HT-29 (cell line): ENCODE measurements around the gene OR52I2. TPM values are rescaled to one million over a fixed set of nuclear protein-coding genes. Genes with fewer than 3 reads are reported as not detected.

Experiments used
- DNase-seq: peaks from one replicate; pipeline ENCODE4 v3.0.0-alpha.2; 2015; ENCODE audit warnings: low spot score
- total RNA-seq: library from RNA; depleted of rRNA; stranded (reverse); fragments of >200 nt; shearing (Covaris generic); gene quantifications from 2 replicates; pipeline ENCODE4 v1.2.3, GENCODE V29; 2014; rRNA removed

Gene OR52I2
- not detected in 2 replicates for total RNA-seq

GRCh38 chr11:4581443-4581842, at the start of gene OR52I2:
OR52I2 (plus strand) TSS chr11:4581743.
- DNase-seq = no peak

- peak; percentile 67 for DNase-seq
Observed at GRCh38 chr11:4539603-4540219, 41.8 kb upstream of the OR52I2 start.

GRCh38 chr11:4541071-4541470, 40.5 kb upstream of the OR52I2 start:
- DNase-seq = no peak

- DNase-seq = no peak
Observed at GRCh38 chr11:4543561-4543960, 38.0 kb upstream of the OR52I2 start.

GRCh38 chr11:4544891-4545290, 36.7 kb upstream of the OR52I2 start, which contains the start of gene OR52M1:
OR52M1 (plus strand) TSS chr11:4545191; CDS start chr11:4545191, 0 bp downstream.
- no peak for DNase-seq

- DNase-seq = no peak
Observed at GRCh38 chr11:4546878-4547277, 34.7 kb upstream of the OR52I2 start.

GRCh38 chr11:4547416-4547815, 34.1 kb upstream of the OR52I2 start:
- no peak for DNase-seq

GRCh38 chr11:4551346-4551979, 30.1 kb upstream of the OR52I2 start:
- peak; percentile 26 for DNase-seq

- DNase-seq = no peak
Observed at GRCh38 chr11:4559527-4560440, 21.8 kb upstream of the OR52I2 start.

GRCh38 chr11:4560467-4560866, 21.1 kb upstream of the OR52I2 start:
- peak; percentile 52 for DNase-seq

- DNase-seq = no peak
Observed at GRCh38 chr11:4565371-4565770, 16.2 kb upstream of the OR52I2 start.

- no peak for DNase-seq
Observed at GRCh38 chr11:4569075-4569474, 12.5 kb upstream of the OR52I2 start.

- no peak for DNase-seq
Observed at GRCh38 chr11:4576880-4577279, 4.7 kb upstream of the OR52I2 start.

GRCh38 chr11:4577761-4578160, 3.8 kb upstream of the OR52I2 start:
- peak; percentile 16 for DNase-seq

GRCh38 chr11:4578624-4579023, 2.9 kb upstream of the OR52I2 start:
- no peak for DNase-seq

- no peak for DNase-seq
Observed at GRCh38 chr11:4580124-4580523, 1.4 kb upstream of the OR52I2 start.

- no peak for DNase-seq
Observed at GRCh38 chr11:4589017-4589416, 7.5 kb downstream of the OR52I2 start.

- no peak for DNase-seq
Observed at GRCh38 chr11:4593739-4594138, 12.2 kb downstream of the OR52I2 start, which contains the start of gene OR52I1. OR52I1 (plus strand) TSS chr11:4594039; CDS start chr11:4594039, 0 bp downstream.

- no peak for DNase-seq
Observed at GRCh38 chr11:4605057-4605456, 23.5 kb downstream of the OR52I2 start.

GRCh38 chr11:4606231-4607015, 24.9 kb downstream of the OR52I2 start:
- peak; percentile 32 for DNase-seq

- peak; percentile 23 for DNase-seq
Observed at GRCh38 chr11:4607096-4607495, 25.6 kb downstream of the OR52I2 start.
